GM12872 (cell line): ENCODE data around the gene STARD3.

Experiments
- TF ChIP-seq, protein P1 (sequence below): IDR thresholded peaks from 3 replicates; pipeline ENCODE4 v1.5.1; 2011; ENCODE audit warnings: low read depth, mild to moderate bottlenecking, low read length, moderate library complexity; ENCODE audit not compliant: insufficient read depth

The STARD3 gene

DNA sequence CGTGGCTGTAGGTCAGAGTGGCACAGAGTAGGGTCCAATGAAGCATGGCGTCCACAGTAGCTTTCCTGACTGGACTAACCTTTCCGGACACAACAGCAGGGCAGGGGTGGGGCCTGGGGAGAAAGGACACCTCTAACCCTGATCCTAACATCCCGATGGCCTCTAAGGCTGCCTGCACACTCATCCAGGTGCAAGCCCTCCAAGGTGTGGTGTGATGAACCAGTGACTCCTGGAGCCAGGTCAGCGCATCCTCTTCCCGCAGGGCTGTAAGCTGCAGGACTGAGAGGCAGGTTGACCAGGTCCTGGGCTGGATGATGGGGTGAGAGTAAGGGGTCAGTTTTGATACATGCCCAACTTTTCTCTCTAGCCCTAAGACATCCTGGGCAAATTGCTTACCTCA lies 59.8 kb downstream of the STARD3 start:
- TF ChIP-seq, protein P1, sequence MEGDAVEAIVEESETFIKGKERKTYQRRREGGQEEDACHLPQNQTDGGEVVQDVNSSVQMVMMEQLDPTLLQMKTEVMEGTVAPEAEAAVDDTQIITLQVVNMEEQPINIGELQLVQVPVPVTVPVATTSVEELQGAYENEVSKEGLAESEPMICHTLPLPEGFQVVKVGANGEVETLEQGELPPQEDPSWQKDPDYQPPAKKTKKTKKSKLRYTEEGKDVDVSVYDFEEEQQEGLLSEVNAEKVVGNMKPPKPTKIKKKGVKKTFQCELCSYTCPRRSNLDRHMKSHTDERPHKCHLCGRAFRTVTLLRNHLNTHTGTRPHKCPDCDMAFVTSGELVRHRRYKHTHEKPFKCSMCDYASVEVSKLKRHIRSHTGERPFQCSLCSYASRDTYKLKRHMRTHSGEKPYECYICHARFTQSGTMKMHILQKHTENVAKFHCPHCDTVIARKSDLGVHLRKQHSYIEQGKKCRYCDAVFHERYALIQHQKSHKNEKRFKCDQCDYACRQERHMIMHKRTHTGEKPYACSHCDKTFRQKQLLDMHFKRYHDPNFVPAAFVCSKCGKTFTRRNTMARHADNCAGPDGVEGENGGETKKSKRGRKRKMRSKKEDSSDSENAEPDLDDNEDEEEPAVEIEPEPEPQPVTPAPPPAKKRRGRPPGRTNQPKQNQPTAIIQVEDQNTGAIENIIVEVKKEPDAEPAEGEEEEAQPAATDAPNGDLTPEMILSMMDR, result no peak

DNA sequence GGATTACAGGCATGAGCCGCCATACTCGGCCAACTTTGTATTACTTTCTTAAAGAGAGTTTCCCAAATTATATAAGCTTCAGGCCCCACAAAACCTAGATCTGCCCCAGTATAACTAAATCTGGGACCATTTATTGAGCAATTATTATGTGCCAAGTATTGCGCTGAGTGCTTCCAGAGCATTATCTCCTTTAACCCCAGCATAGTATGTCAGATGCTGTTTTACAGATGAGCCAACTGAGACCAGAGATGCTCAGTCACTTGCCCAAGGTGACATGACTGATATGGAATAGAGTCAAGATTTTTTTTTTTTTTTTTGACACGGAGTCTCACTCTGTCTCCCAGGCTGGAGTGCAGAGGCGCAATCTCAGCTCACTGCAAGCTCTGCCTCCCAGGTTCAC lies 61.0 kb downstream of the STARD3 start:
- TF ChIP-seq, protein P1, result no peak

DNA sequence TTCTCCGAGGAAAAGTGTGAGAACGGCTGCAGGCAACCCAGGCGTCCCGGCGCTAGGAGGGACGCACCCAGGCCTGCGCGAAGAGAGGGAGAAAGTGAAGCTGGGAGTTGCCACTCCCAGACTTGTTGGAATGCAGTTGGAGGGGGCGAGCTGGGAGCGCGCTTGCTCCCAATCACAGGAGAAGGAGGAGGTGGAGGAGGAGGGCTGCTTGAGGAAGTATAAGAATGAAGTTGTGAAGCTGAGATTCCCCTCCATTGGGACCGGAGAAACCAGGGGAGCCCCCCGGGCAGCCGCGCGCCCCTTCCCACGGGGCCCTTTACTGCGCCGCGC lies 62.8 kb downstream of the STARD3 start, which contains the start of gene ERBB2:
Gene ERBB2, plus strand, starts transcription at position 247 of the 330 bp plus-strand sequence. CDS start 175 bp downstream, outside the sequence.
- TF ChIP-seq, protein P1, result no peak

DNA sequence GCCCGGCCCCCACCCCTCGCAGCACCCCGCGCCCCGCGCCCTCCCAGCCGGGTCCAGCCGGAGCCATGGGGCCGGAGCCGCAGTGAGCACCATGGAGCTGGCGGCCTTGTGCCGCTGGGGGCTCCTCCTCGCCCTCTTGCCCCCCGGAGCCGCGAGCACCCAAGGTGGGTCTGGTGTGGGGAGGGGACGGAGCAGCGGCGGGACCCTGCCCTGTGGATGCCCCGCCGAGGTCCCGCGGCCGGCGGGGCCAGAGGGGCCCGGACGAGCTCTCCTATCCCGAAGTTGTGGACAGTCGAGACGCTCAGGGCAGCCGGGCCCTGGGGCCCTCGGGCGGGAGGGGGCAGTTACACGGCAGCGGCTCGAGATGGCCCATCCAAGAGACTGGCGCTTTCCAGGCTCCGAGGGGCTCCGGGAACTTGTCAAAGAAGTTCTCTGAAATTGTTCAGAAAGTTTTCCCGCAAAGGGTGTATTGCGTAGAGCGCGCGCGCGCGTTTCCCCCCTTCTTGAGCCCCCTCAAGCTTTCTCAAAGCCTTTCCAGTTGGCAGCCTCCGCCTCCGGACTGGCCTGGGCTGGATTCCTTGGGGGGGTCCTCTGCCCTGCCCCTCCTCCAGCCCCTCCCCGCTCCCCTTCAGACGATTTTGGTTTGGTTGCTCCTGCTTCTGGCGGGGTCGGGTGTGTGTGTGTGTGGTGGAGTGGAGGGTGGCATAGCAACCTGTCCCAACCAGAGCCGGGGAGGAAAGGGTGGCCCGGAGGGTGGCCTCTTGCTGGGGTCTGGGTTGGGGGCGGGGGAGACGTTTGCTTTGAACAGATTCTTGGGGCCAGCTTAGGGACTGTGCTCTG lies 63.4 kb downstream of the STARD3 start:
- TF ChIP-seq, protein P1, result no peak

DNA sequence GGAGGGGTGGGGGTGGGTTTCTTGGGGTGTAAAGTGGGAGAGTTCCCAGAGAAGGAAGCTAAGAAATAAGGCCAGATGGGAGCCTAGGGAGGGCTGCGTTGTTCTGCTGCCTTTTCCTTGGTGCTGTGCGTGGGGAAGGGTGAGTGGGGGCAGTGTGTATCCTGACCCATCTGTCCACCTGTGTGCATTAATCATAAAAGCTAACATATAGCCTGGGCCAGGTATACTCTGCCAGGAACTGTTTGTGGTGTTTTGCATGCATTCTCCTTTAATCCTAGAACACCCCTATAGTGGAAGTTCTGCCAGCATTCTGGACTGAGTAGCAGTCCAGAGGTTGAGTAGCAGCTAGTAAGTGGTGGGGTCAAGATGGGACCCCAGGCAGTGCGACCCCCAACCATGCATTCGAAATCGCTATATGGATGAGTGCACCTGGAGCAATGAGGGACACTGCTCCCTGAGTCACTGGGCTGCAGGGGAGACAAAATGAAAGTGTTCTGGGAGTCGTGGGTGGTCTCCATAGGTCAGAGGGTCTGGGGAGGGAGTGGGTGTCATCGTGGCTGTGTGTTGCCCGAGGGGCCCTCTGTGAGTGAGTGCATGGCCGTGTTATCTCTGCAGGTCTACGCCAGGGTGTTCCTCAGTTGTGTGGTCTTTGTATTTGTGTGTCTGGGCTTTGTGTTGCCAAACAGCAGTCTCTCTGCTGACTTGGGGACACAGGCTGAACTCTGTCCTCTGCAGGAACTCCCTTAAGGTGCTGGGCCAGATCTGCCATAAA lies 64.3 kb downstream of the STARD3 start:
- TF ChIP-seq, protein P1, result no peak

DNA sequence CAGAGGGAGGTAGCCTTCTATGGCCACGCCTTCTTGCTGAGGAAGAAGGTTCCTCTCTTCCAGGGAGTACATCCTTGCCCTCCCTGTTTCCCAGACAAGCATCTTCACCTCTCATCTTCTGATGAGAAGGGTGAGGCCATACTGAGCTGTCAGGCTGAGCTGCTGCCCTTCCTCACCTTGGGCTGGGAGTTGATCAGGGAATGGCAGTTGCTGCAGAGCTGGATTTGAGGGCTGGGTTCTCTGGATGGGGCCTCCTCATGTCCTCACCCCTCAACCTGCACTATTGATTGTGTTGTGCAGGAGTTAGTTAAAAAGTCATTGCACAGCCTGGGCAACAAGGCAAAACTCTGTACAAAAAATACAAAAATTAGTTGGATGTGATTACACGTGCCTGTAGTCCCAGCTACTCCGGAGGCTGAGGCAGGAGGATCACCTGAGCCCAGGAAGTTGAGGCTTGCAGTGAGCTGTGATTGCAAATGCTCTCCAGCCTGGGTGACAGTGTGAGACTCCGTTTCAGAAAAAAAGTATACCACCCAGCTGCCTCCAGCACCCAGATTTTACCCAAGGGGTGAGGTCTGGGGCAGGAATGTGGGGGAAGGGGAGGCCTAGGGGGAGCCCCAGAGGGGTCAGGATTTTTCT lies 65.0 kb downstream of the STARD3 start:
- TF ChIP-seq, protein P1, result no peak
